Smooth muscle cell (in vitro differentiated cells): ENCODE results near the gene GPR35. TPM values are rescaled to one million over a fixed set of nuclear protein-coding genes. Genes with fewer than 3 reads are reported as not detected.

Source experiments
- DNase-seq: peaks from one replicate; lab custom pipeline; 2025; ENCODE audit not compliant: unreplicated experiment; lab: John Stamatoyannopoulos, UW
- H2AFZ ChIP-seq: fragments of 200-600 bp; sonication (generic); 2 replicates; pipeline ENCODE4 v1.6.0; 2016; ENCODE audit warnings: antibody characterized with exemption, low read depth, mild to moderate bottlenecking
- H3F3A ChIP-seq: fragments of 200-600 bp; sonication (generic); 2 replicates; pipeline ENCODE4 v1.6.0; 2017; ENCODE audit warnings: antibody characterized with exemption, low read depth
- H3K27ac ChIP-seq: fragments of 200-600 bp; sonication (generic); 2 replicates; pipeline ENCODE4 v1.5.1; 2016; ENCODE audit warnings: low read depth, mild to moderate bottlenecking
- H3K27me3 ChIP-seq: fragments of 200-600 bp; sonication (generic); 2 replicates; pipeline ENCODE4 v1.6.1; 2016; ENCODE audit warnings: low read depth, mild to moderate bottlenecking
- H3K36me3 ChIP-seq: fragments of 200-600 bp; sonication (generic); 2 replicates; pipeline ENCODE4 v1.5.1; 2016; ENCODE audit warnings: low read depth
- H3K4me1 ChIP-seq: fragments of 200-600 bp; sonication (generic); 2 replicates; pipeline ENCODE4 v1.5.1; 2016; ENCODE audit warnings: low read depth
- H3K4me2 ChIP-seq: fragments of 200-600 bp; sonication (generic); 2 replicates; pipeline ENCODE4 v1.6.0; 2016; ENCODE audit warnings: mild to moderate bottlenecking
- H3K4me3 ChIP-seq: fragments of 200-600 bp; sonication (generic); 2 replicates; pipeline ENCODE4 v1.5.1; 2016; ENCODE audit warnings: mild to moderate bottlenecking
- H3K79me2 ChIP-seq: fragments of 200-600 bp; sonication (generic); 2 replicates; pipeline ENCODE4 v1.6.0; 2016; ENCODE audit warnings: low read depth, mild to moderate bottlenecking
- H3K9ac ChIP-seq: fragments of 200-600 bp; sonication (generic); 2 replicates; pipeline ENCODE4 v1.6.0; 2016; ENCODE audit warnings: low read depth
- H3K9me3 ChIP-seq: fragments of 200-600 bp; sonication (generic); replicated peaks from 2 replicates; pipeline ENCODE4 v1.5.1; 2016; ENCODE audit warnings: low read depth
- H4K20me1 ChIP-seq: fragments of 200-600 bp; sonication (generic); 2 replicates; pipeline ENCODE4 v1.6.0; 2016; ENCODE audit warnings: low read depth
- CTCF ChIP-seq: fragments of 200-600 bp; sonication (generic); IDR thresholded peaks from 2 replicates; pipeline ENCODE4 v1.5.1; 2017; ENCODE audit warnings: borderline replicate concordance, mild to moderate bottlenecking, antibody characterized with exemption; ENCODE audit not compliant: insufficient read depth, poor library complexity, severe bottlenecking
- WGBS: methylation state at CpG from one replicate; pipeline ENCODE4 v1.1.7; 2016; ENCODE audit warnings: low lambda C conversion rate; 5-methylcytosine and 5-hydroxymethylcytosine counted together
- polyA plus RNA-seq: library from polyadenylated mRNA; unstranded; fragments of >200 nt; fragmentation: Nextera tagmentation; extraction: Ambion mirVana; gene quantifications from 2 replicates; pipeline ENCODE4 v1.2.1, GENCODE V29; 2016
- total RNA-seq: library from RNA; depleted of rRNA; stranded (reverse); fragments of >200 nt; gene quantifications from 2 replicates; pipeline ENCODE4 v1.2.3, GENCODE V29; 2014

GPR35 gene
- total and polyA plus RNA-seq, 2 experiments from 2014 or later = 1.3 to 2.1 TPM

GRCh38 chr2:240629968-240630770 lies 4.9 kb downstream of the GPR35 start:
- no peak overlapping the region for H2AFZ ChIP-seq
- no peak overlapping the region for H3K9ac ChIP-seq
- no peak for DNase-seq
- H4K20me1 ChIP-seq = no peaks in the 10 kb centered on the region
- no peak overlapping the region for H3K4me3 ChIP-seq
- no peak overlapping the region for H3K4me2 ChIP-seq
- H3F3A ChIP-seq = no peaks in the 10 kb centered on the region
- H3K27ac ChIP-seq = no peak overlapping the region
- no peaks in the 10 kb centered on the region for H3K27me3 ChIP-seq
- WGBS = 94% methylated on average over 49 of the region's 50 CpGs
- no peaks in the 10 kb centered on the region for H3K36me3 ChIP-seq
- H3K9me3 ChIP-seq = no peaks in the 10 kb centered on the region
- H3K79me2 ChIP-seq = no peaks in the 10 kb centered on the region
- no peaks in the 10 kb centered on the region for H3K4me1 ChIP-seq
- no peak for TF ChIP-seq CTCF

DNA sequence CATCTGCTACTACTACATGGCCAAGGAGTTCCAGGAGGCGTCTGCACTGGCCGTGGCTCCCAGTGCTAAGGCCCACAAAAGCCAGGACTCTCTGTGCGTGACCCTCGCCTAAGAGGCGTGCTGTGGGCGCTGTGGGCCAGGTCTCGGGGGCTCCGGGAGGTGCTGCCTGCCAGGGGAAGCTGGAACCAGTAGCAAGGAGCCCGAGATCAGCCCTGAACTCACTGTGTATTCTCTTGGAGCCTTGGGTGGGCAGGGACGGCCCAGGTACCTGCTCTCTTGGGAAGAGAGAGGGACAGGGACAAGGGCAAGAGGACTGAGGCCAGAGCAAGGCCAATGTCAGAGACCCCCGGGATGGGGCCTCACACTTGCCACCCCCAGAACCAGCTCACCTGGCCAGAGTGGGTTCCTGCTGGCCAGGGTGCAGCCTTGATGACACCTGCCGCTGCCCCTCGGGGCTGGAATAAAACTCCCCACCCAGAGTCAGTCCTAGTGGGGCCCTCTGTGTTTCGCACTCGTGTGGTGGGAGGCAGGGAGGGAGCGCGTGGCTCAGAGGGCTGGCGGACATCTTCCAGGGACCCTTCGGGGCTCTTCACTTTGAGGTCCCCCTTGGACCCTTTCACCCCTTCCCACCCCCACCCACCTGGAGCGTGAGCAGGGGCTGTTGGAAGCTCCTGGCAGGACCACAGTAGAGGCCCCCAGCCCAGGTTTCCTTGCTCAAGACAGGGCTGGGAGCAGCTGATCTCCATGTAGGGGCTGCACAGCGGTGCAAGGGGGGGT lies 5.7 kb downstream of the GPR35 start:
- WGBS = 94% methylated on average over 19 of the region's 21 CpGs
- Histone ChIP-seq H3K4me2 (no peak overlapping the region), H3K27ac (no peak overlapping the region), H3K9ac (no peak overlapping the region), H3K4me3 (no peak overlapping the region), H3K79me2 (no peaks in the 10 kb centered on the region), H3K9me3 (no peaks in the 10 kb centered on the region), H3F3A (no peaks in the 10 kb centered on the region), H2AFZ (no peak overlapping the region), H3K4me1 (no peaks in the 10 kb centered on the region), H3K36me3 (no peaks in the 10 kb centered on the region), H4K20me1 (no peaks in the 10 kb centered on the region), H3K27me3 (no peaks in the 10 kb centered on the region)
- no peak for DNase-seq
- no peak for TF ChIP-seq CTCF

DNA sequence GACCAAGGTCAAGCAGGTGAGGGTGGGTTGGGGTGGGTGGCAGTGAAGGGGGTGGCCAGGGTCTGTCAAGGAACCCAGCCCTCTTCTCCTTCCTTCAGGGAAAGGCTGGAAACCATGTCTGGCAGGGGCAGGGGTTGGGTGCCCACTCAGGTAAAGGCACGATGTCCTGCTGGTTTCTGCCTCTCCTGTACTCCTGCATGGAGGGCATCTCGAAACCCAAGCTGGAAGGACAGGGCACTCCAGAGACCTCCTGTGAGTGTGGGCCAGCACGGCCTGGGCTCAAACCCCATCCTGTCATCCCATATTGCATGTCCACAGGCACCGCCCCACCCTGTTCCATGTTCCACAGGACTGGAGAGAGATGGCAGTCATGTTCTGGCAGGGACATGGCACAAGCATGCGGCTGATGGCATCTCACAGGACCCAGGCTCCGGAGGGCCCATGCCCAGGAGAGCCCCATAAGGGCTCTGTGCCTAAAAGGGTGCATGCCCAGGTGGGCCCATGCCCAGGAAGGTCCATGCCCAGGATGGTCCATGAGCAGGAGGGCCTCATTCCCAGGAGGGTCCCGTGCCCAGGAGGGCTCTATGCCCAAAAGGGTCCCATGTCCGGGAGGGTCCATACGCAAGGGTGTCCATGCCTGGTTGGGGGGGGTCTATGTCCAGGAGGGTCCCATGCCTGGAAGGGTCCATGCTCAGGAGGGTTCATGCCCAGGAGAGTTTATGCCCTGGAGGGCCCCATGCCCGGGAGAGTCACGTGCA lies 6.4 kb downstream of the GPR35 start:
- H3K27me3 ChIP-seq = no peaks in the 10 kb centered on the region
- H3K4me3 ChIP-seq = no peak overlapping the region
- no peaks in the 10 kb centered on the region for H3K79me2 ChIP-seq
- no peak for DNase-seq
- no peak for TF ChIP-seq CTCF
- no peak overlapping the region for H3K27ac ChIP-seq
- no peaks in the 10 kb centered on the region for H3F3A ChIP-seq
- H3K36me3 ChIP-seq = no peaks in the 10 kb centered on the region
- 82% methylated on average over 10 of the region's 11 CpGs for WGBS
- no peaks in the 10 kb centered on the region for H4K20me1 ChIP-seq
- no peak overlapping the region for H3K9ac ChIP-seq
- H3K9me3 ChIP-seq = no peaks in the 10 kb centered on the region
- no peak overlapping the region for H2AFZ ChIP-seq
- H3K4me2 ChIP-seq = no peak overlapping the region
- H3K4me1 ChIP-seq = no peaks in the 10 kb centered on the region
